SK-N-MC (cell line): ENCODE data around the gene CLSTN2.

Experiments
- EZH2 ChIP-seq: fragments of 200-600 bp; sonication (generic); IDR thresholded peaks from one replicate; pipeline ENCODE4 v1.6.1; 2017; ENCODE audit warnings: antibody characterized with exemption
- FOXP2 ChIP-seq: optimal IDR thresholded peaks from 2 replicates; pipeline ENCODE3; 2011; ENCODE audit warnings: mild to moderate bottlenecking, moderate library complexity; ENCODE audit not compliant: insufficient read depth; ENCODE audit errors: extremely low read length, control extremely low read depth
- POLR2AphosphoS5 ChIP-seq: IDR thresholded peaks from 2 replicates; pipeline ENCODE4 v1.6.1; 2012; ENCODE audit warnings: mild to moderate bottlenecking, low read depth, low read length, borderline replicate concordance

- no peak for TF ChIP-seq POLR2AphosphoS5
- TF ChIP-seq EZH2: no peak
- no peak for TF ChIP-seq FOXP2
These were observed 633.1 kb downstream of the CLSTN2 start for GRCh38 chr3:140568131-140568530.
